ENCODE data around the gene MICAL3. TPM values are rescaled to one million over a fixed set of nuclear protein-coding genes. Genes with fewer than 3 reads are reported as not detected.

The MICAL3 gene
- total and polyA plus RNA-seq, 9 of the 15 experiments (the other 6 are each of a cell fraction or from before 2014, with no cell fraction given): 0.53 to 32.1 (median 12.3) TPM

GRCh38 chr22:17920145-17920605 lies 104.2 kb downstream of the MICAL3 start (continued):
- TF ChIP-seq ZBTB26 (CRISPR knock-in tag; IDR thresholded peaks at IDR 0.05): 0 out of 2 replicates have a peak, but pooled peaks have one; percentile 14
- TF ChIP-seq UBTF (IDR thresholded peaks at IDR 0.05; ENCODE audit: borderline replicate concordance in 1 of 2, low read depth in 2 of 2, low read length in 2 of 2): peak in 1 of 2 experiments; percentile 95; a peak in 2 of 4 replicates
- TF ChIP-seq RNF219 (CRISPR knock-in tag; IDR thresholded peaks at IDR 0.05): no peak
- peak; percentile 31 for TF ChIP-seq SMAD1 (IDR thresholded peaks at IDR 0.05; ENCODE audit: low read depth, low read length, partially characterized antibody)
- TF ChIP-seq KLF13 (tag; IDR thresholded peaks at IDR 0.05; ENCODE audit: borderline replicate concordance, low read depth): 0 out of 2 replicates have a peak, but pooled peaks have one; percentile 27
- TF ChIP-seq LARP7 (IDR thresholded peaks at IDR 0.05): no peak
- 0 out of 2 replicates have a peak, but pooled peaks have one; percentile 36 for TF ChIP-seq FOXM1 (IDR thresholded peaks at IDR 0.05; ENCODE audit: low read depth)
- no peak for TF ChIP-seq FOXM1 (CRISPR knock-in tag; IDR thresholded peaks at IDR 0.05; ENCODE audit: low read depth)
- TF ChIP-seq EGR1 (conservative IDR thresholded peaks at IDR 0.05): peak; percentile 25; the same call in 1 of the 2 replicates
- 0 out of 2 replicates have a peak, but pooled peaks have one; percentile 18 for TF ChIP-seq RBFOX2 (IDR thresholded peaks at IDR 0.05; ENCODE audit: low read depth, low read length)
- peak; percentile 39; the same call in 1 of the 2 replicates for TF ChIP-seq CBFA2T2 (conservative IDR thresholded peaks at IDR 0.05)
- TF ChIP-seq TBL1XR1 (IDR thresholded peaks at IDR 0.05; ENCODE audit: low read length in 2 of 2): peak in 1 of 2 experiments; percentile 77; a peak in 2 of 4 replicates
- TF ChIP-seq RNF2 (IDR thresholded peaks at IDR 0.05): peak; percentile 62; the same call in 1 of the 2 replicates
- TF ChIP-seq NR2F6 (CRISPR knock-in tag; IDR thresholded peaks at IDR 0.05): no peak
- peak; percentile 80 for TF ChIP-seq ARID1B (IDR thresholded peaks at IDR 0.05)
- TF ChIP-seq BCOR (IDR thresholded peaks at IDR 0.05): peak; percentile 86
- TF ChIP-seq ELF4 (CRISPR knock-in tag; IDR thresholded peaks at IDR 0.05): peak; percentile 59; the same call in 1 of the 2 replicates
- no peak for TF ChIP-seq IFI16 (CRISPR knock-in tag; IDR thresholded peaks at IDR 0.05)
- TF ChIP-seq ZBTB17 (CRISPR knock-in tag; IDR thresholded peaks at IDR 0.05): no peak
- peak; percentile 20 to 52; a peak in 2 of 4 replicates for TF ChIP-seq TRIM24 (IDR thresholded peaks at IDR 0.05)
- peak in 1 of 2 experiments; percentile 60; a peak in 1 of 4 replicates for TF ChIP-seq MAZ (CRISPR knock-in tag; conservative IDR thresholded peaks at IDR 0.05 in 1 of 2, IDR thresholded peaks at IDR 0.05 in 1 of 2)
- peak; percentile 39 to 96; a peak in 3 of 4 replicates for TF ChIP-seq RCOR1 (IDR thresholded peaks at IDR 0.05; ENCODE audit: borderline replicate concordance in 1 of 2, low read depth in 2 of 2, low read length in 2 of 2)
- peak; percentile 80 for TF ChIP-seq GABPA (tag; conservative IDR thresholded peaks at IDR 0.05; ENCODE audit: low read depth)
- 0 out of 2 replicates have a peak, but pooled peaks have one; percentile 42 for TF ChIP-seq CBX5 (IDR thresholded peaks at IDR 0.05; ENCODE audit: borderline replicate concordance, low read depth)
- peak; percentile 71; the same call in 1 of the 2 replicates for TF ChIP-seq ZKSCAN1 (IDR thresholded peaks at IDR 0.05; ENCODE audit: low read depth, low read length)
- TF ChIP-seq CXXC5 (CRISPR knock-in tag; IDR thresholded peaks at IDR 0.05): peak; percentile 63

Data from K562 (cell line).